Hepatocyte (in vitro differentiated cells): ENCODE results near the gene SLC25A4. TPM values are rescaled to one million over a fixed set of nuclear protein-coding genes. Genes with fewer than 3 reads are reported as not detected.
"Not testable (repeated sequence)": the region's sequence is repeated elsewhere in the genome, so short reads cannot be mapped to it uniquely, and the experiment has no call there.

Experiments
- DNase-seq: peaks from one replicate; pipeline ENCODE4 v3.0.0-alpha.2; 2016; ENCODE audit warnings: low spot score
- H2AFZ ChIP-seq: fragments of 200-600 bp; sonication (generic); 2 replicates; pipeline ENCODE4 v1.6.0; 2016; ENCODE audit warnings: antibody characterized with exemption, mild to moderate bottlenecking
- H3K27ac ChIP-seq: fragments of 200-600 bp; sonication (generic); 2 replicates; pipeline ENCODE4 v1.5.1; 2016; ENCODE audit warnings: mild to moderate bottlenecking
- H3K27me3 ChIP-seq: fragments of 200-600 bp; sonication (generic); 2 replicates; pipeline ENCODE4 v1.6.1; 2016
- H3K36me3 ChIP-seq: fragments of 200-600 bp; sonication (generic); replicated peaks from 2 replicates; pipeline ENCODE4 v1.5.1; 2016; ENCODE audit warnings: low read depth; ENCODE audit not compliant: insufficient read depth
- H3K4me1 ChIP-seq: fragments of 200-600 bp; sonication (generic); 2 replicates; pipeline ENCODE4 v1.5.1; 2016; ENCODE audit warnings: mild to moderate bottlenecking, moderate library complexity; ENCODE audit not compliant: insufficient read depth
- H3K4me2 ChIP-seq: fragments of 200-600 bp; sonication (generic); 2 replicates; pipeline ENCODE4 v1.6.0; 2016
- H3K4me3 ChIP-seq: fragments of 200-600 bp; sonication (generic); 2 replicates; pipeline ENCODE4 v1.5.1; 2016; ENCODE audit warnings: mild to moderate bottlenecking
- H3K79me2 ChIP-seq: fragments of 200-600 bp; sonication (generic); 2 replicates; pipeline ENCODE4 v1.6.0; 2017; ENCODE audit warnings: mild to moderate bottlenecking
- H3K9me2 ChIP-seq: fragments of 200-600 bp; sonication (generic); replicated peaks from 2 replicates; pipeline ENCODE4 v1.6.0; 2017; ENCODE audit warnings: mild to moderate bottlenecking; ENCODE audit not compliant: insufficient read depth
- H3K9me3 ChIP-seq: fragments of 200-600 bp; sonication (generic); 2 replicates; pipeline ENCODE4 v1.5.1; 2016; ENCODE audit warnings: low read depth, mild to moderate bottlenecking
- H4K20me1 ChIP-seq: fragments of 200-600 bp; sonication (generic); 2 replicates; pipeline ENCODE4 v1.6.0; 2016; ENCODE audit warnings: mild to moderate bottlenecking; ENCODE audit not compliant: insufficient read depth, poor library complexity, severe bottlenecking
- CTCF ChIP-seq: fragments of 200-600 bp; sonication (generic); IDR thresholded peaks from 2 replicates; pipeline ENCODE4 v1.5.1; 2016; ENCODE audit warnings: antibody characterized with exemption, mild to moderate bottlenecking; ENCODE audit not compliant: poor library complexity
- EZH2 ChIP-seq: fragments of 200-600 bp; sonication (generic); IDR thresholded peaks from 2 replicates; pipeline ENCODE4 v1.6.1; 2016; ENCODE audit warnings: antibody characterized with exemption, mild to moderate bottlenecking, borderline replicate concordance
- EZH2phosphoT487 ChIP-seq: fragments of 200-600 bp; sonication (generic); IDR thresholded peaks from one replicate; pipeline ENCODE4 v1.6.1; 2018; ENCODE audit warnings: antibody characterized with exemption, mild to moderate bottlenecking, low read depth, moderate library complexity; ENCODE audit not compliant: unreplicated experiment, severe bottlenecking
- WGBS: methylation state at CpG from one replicate; pipeline ENCODE4 v1.1.6; 2016; ENCODE audit warnings: low lambda C conversion rate; ENCODE audit errors: missing lambda C conversion rate; 5-methylcytosine and 5-hydroxymethylcytosine counted together
- polyA plus RNA-seq: library from polyadenylated mRNA; unstranded; fragments of >200 nt; fragmentation: Nextera tagmentation; extraction: Ambion mirVana; gene quantifications from 2 replicates; pipeline ENCODE4 v1.2.1, GENCODE V29; 2016
- total RNA-seq: library from RNA; depleted of rRNA; stranded (reverse); fragments of >200 nt; gene quantifications from 2 replicates; pipeline ENCODE4 v1.2.3, GENCODE V29; 2014

SLC25A4 gene
- total and polyA plus RNA-seq, 2 experiments from 2014 or later, result 26.6 to 92.7 TPM

DNA sequence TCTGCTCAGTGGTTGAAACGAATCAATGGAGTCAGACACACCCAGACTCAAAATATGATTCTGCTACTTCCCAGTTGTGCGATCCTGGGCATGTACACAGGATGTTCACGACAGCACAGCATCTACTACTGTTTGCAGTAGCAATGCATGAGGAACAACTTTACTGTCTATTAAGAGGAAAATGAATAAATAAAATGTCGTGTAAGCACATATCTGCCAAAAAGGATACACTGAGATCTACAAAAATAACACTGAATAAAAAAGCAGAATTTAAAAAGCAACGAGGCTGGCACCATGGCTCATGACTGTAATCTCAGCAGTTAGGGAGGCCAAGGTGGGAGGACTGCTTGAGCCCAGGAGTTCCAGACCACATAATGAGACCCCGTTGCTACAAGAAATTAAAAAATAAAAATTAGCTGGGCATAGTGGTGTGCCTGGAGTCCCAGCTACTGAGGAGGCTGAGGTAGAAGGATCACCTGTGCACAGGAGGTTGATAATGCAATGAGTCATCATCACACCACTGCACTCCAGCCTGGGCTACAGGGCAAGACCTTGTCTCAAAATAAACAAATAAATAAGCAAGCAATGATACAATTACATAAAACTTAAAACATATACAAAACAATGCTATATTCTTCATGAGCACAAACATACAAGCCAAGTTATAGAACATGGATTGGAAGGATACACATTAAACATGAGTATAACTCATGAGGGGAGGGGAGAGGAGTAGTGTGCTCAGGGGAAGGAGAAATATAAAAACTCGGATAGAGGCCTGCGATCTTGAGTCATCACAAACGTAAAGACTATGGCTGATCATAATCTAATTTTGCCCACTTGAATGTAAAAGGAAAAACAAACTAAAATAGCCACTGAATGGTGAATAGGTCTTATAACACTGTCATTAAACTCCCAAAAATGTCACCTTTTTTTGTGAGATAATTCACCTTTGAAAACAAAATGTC is 52.1 kb downstream of the SLC25A4 start:
- Histone ChIP-seq H3K27me3 (no peaks in the 10 kb centered on the region), H3K4me3 (no peak overlapping the region), H2AFZ (no peak overlapping the region), H4K20me1 (no peaks in the 10 kb centered on the region), H3K27ac (no peak overlapping the region), H3K4me1 (no peaks in the 10 kb centered on the region), H3K9me3 (no peaks in the 10 kb centered on the region), H3K36me3 (no peaks in the 10 kb centered on the region), H3K79me2 (peaks cover 63% of the 10 kb centered on the region), H3K9me2 (no peaks in the 10 kb centered on the region), H3K4me2 (no peak overlapping the region)
- no peak for DNase-seq
- 94% methylated on average over 9 of the region's 9 CpGs for WGBS
- TF ChIP-seq CTCF (no peak), EZH2 (no peak), EZH2phosphoT487 (no peak)

- TF ChIP-seq EZH2 (no peak), CTCF (no peak), EZH2phosphoT487 (no peak)
- H3K27me3 ChIP-seq, result no peaks in the 10 kb centered on the region
- no peaks in the 10 kb centered on the region for H4K20me1 ChIP-seq
- no peaks in the 10 kb centered on the region for H3K9me2 ChIP-seq
- H3K4me2 ChIP-seq, result no peak overlapping the region
- peaks cover 76% of the 10 kb centered on the region for H3K79me2 ChIP-seq
- H3K9me3 ChIP-seq, result no peaks in the 10 kb centered on the region
- H3K4me3 ChIP-seq, result no peak overlapping the region
- H2AFZ ChIP-seq, result no peak overlapping the region
- H3K4me1 ChIP-seq, result no peaks in the 10 kb centered on the region
- DNase-seq, result no peak
- no peaks in the 10 kb centered on the region for H3K36me3 ChIP-seq
- 83% methylated on average over 2 of the region's 2 CpGs for WGBS
- H3K27ac ChIP-seq, result no peak overlapping the region
Observed at GRCh38 chr4:185196437-185196836, 53.4 kb downstream of the SLC25A4 start.

- not testable (repeated sequence) for H3K27ac ChIP-seq, H3K4me3 ChIP-seq, H3K4me2 ChIP-seq, H2AFZ ChIP-seq, H3K9me2 ChIP-seq, H4K20me1 ChIP-seq, H3K9me3 ChIP-seq, H3K27me3 ChIP-seq, DNase-seq, H3K36me3 ChIP-seq
- H3K79me2 ChIP-seq, result peaks cover 69% of the 10 kb centered on the region
- 94% methylated on average over 4 of the region's 4 CpGs for WGBS
- peaks cover 12% of the 10 kb centered on the region for H3K4me1 ChIP-seq
Observed at GRCh38 chr4:185198189-185198588, 55.1 kb downstream of the SLC25A4 start.

Other genes starting within 250 kb of the SLC25A4 start
- gene HELT, start 124.8 kb upstream of the SLC25A4 start, total RNA-seq, result not detected in 2 replicates
- not detected in 2 replicates for gene HELT, start 124.8 kb upstream of the SLC25A4 start, polyA plus RNA-seq
- gene CFAP97, start 60.7 kb downstream of the SLC25A4 start, total RNA-seq, result 28.5 and 28.9 TPM in 2 replicates
- gene CFAP97, start 60.7 kb downstream of the SLC25A4 start, polyA plus RNA-seq, result 16.5 and 20.2 TPM in 2 replicates
- 20.3 and 24.2 TPM in 2 replicates for gene SNX25, start 66.3 kb downstream of the SLC25A4 start, total RNA-seq
- gene SNX25, start 66.3 kb downstream of the SLC25A4 start, polyA plus RNA-seq, result 13.5 and 16.5 TPM in 2 replicates